SK-N-SH (cell line): ENCODE measurements around the gene CAPN9. TPM values are rescaled to one million over a fixed set of nuclear protein-coding genes. Genes with fewer than 3 reads are reported as not detected.

ENCODE experiments used
- CTCF ChIA-PET: fragments of 300-600, 350-600 bp; formaldehyde crosslinking; extraction: SDS; loops from one replicate; lab custom pipeline; 2021; lab: Yijun Ruan, JAX
- POLR2A ChIA-PET: fragments of 350-600 bp; sonication (Branson Sonifier 250); formaldehyde crosslinking; extraction: SDS; loops from one replicate; lab custom pipeline; 2020; ENCODE audit warnings: antibody characterized with exemption, inconsistent platforms; lab: Yijun Ruan, JAX
- DNase-seq: peaks from one replicate; pipeline ENCODE4 v3.0.0; 2012
- H2AFZ ChIP-seq: fragments of 200-600 bp; sonication (generic); 2 replicates; pipeline ENCODE4 v1.8.1; 2016; ENCODE audit warnings: antibody characterized with exemption, mild to moderate bottlenecking, low read depth
- H3F3A ChIP-seq: fragments of 200-600 bp; sonication (generic); replicated peaks from 2 replicates; pipeline ENCODE3; 2016; ENCODE audit warnings: antibody characterized with exemption, mild to moderate bottlenecking; ENCODE audit not compliant: insufficient read depth
- H3K27ac ChIP-seq, 2 experiments: fragments of 200-500 bp in 1 of 2; fragments of 200-600 bp in 1 of 2; sonication (Bioruptor generic) in 1 of 2; sonication (generic), shearing (Covaris generic) in 1 of 2; 2 replicates each; pipeline versions ENCODE4 v1.5.1 to v1.6.1; 2014 to 2016; ENCODE audit warnings: low read depth in 2 of 2, inconsistent platforms in 1 of 2, low read length in 1 of 2, mild to moderate bottlenecking in 1 of 2, mixed read lengths in 1 of 2
- H3K27me3 ChIP-seq: fragments of 200-600 bp; sonication (generic), shearing (Covaris generic); 2 replicates; pipeline ENCODE4 v1.6.1; 2016; ENCODE audit warnings: mixed run types; ENCODE audit not compliant: insufficient read depth
- H3K36me3 ChIP-seq, 2 experiments: fragments of 200-500 bp in 1 of 2; fragments of 200-600 bp in 1 of 2; sonication (Bioruptor generic) in 1 of 2; sonication (generic) in 1 of 2; replicated peaks in 1 of 2; 2 replicates each; pipeline versions ENCODE3 to v1.5.1; 2014 to 2016; ENCODE audit warnings: low read length in 1 of 2, mild to moderate bottlenecking in 1 of 2; ENCODE audit not compliant: insufficient read depth in 2 of 2, control insufficient read depth in 1 of 2
- H3K4me1 ChIP-seq, 2 experiments: fragments of 200-500 bp in 1 of 2; fragments of 200-600 bp in 1 of 2; sonication (Bioruptor generic) in 1 of 2; sonication (generic), shearing (Covaris generic) in 1 of 2; 2 replicates each; pipeline versions ENCODE4 v1.5.1 to v1.6.1; 2014 to 2016; ENCODE audit warnings: low read depth in 1 of 2, low read length in 1 of 2, mixed run types in 1 of 2; ENCODE audit not compliant: insufficient read depth in 2 of 2, control insufficient read depth in 1 of 2
- H3K4me2 ChIP-seq: fragments of 200-600 bp; sonication (generic), shearing (Covaris generic); 2 replicates; pipeline ENCODE4 v1.6.1; 2017; ENCODE audit warnings: mixed run types
- H3K4me3 ChIP-seq, 2 experiments: fragments of 200-500 bp in 1 of 2; fragments of 200-600 bp in 1 of 2; sonication (Bioruptor generic) in 1 of 2; sonication (generic), shearing (Covaris generic) in 1 of 2; 2 replicates each; pipeline versions ENCODE4 v1.5.1 to v1.8.1; 2014 to 2016; ENCODE audit warnings: low read depth in 2 of 2, inconsistent platforms in 1 of 2, low read length in 1 of 2, mild to moderate bottlenecking in 1 of 2, mixed read lengths in 1 of 2, moderate library complexity in 1 of 2
- H3K79me2 ChIP-seq: fragments of 200-600 bp; sonication (generic); 2 replicates; pipeline ENCODE4 v1.8.1; 2017; ENCODE audit warnings: mild to moderate bottlenecking; ENCODE audit not compliant: insufficient read depth
- H3K9ac ChIP-seq: fragments of 200-600 bp; sonication (generic); 2 replicates; pipeline ENCODE4 v1.6.1; 2017; ENCODE audit warnings: mixed run types
- H3K9me2 ChIP-seq: fragments of 200-600 bp; sonication (generic); 2 replicates; pipeline ENCODE4 v1.6.1; 2017; ENCODE audit warnings: mixed run types
- H3K9me3 ChIP-seq: fragments of 200-600 bp; sonication (generic); 2 replicates; pipeline ENCODE4 v1.6.1; 2017; ENCODE audit warnings: mixed run types, mild to moderate bottlenecking, moderate library complexity
- H4K20me1 ChIP-seq: fragments of 200-600 bp; sonication (generic); 2 replicates; pipeline ENCODE4 v1.6.1; 2017; ENCODE audit warnings: mild to moderate bottlenecking, mixed run types; ENCODE audit not compliant: insufficient read depth
- ELF1 ChIP-seq: IDR thresholded peaks from 2 replicates; pipeline ENCODE4 v1.4.0; 2012
- EP300 ChIP-seq, 2 experiments: IDR thresholded peaks; 2 replicates each; pipeline versions ENCODE4 v1.4.0 to v1.6.1; 2012; ENCODE audit warnings: borderline replicate concordance in 1 of 2, low read depth in 1 of 2, low read length in 1 of 2
- FOXJ3 ChIP-seq: sonication (generic); formaldehyde crosslinking; IDR thresholded peaks from 2 replicates; pipeline ENCODE4 v1.5.1; 2020; ENCODE audit warnings: mild to moderate bottlenecking, missing genetic modification reagents
- JUND ChIP-seq: IDR thresholded peaks from 2 replicates; pipeline ENCODE4 v1.4.0; 2012
- NRF1 ChIP-seq: IDR thresholded peaks from 2 replicates; pipeline ENCODE4 v1.6.1; 2012; ENCODE audit warnings: low read depth, mild to moderate bottlenecking, low read length
- POLR2AphosphoS5 ChIP-seq: IDR thresholded peaks from 2 replicates; pipeline ENCODE4 v1.6.1; 2012; ENCODE audit warnings: low read depth, low read length
- RAD21 ChIP-seq: IDR thresholded peaks from 2 replicates; pipeline ENCODE4 v1.6.1; 2012; ENCODE audit warnings: mild to moderate bottlenecking, low read length
- RCOR1 ChIP-seq: fragments of 150-350 bp; IDR thresholded peaks from 2 replicates; pipeline ENCODE4 v1.6.1; 2017; ENCODE audit warnings: antibody characterized with exemption, low read length
- RFX5 ChIP-seq: IDR thresholded peaks from 2 replicates; pipeline ENCODE4 v1.6.1; 2012; ENCODE audit warnings: mild to moderate bottlenecking, improper control_type of control experiment, low read length
- RXRA ChIP-seq: IDR thresholded peaks from 2 replicates; pipeline ENCODE4 v1.4.0; 2012; ENCODE audit warnings: low read depth, mild to moderate bottlenecking, borderline replicate concordance
- SIN3A ChIP-seq: IDR thresholded peaks from 2 replicates; pipeline ENCODE4 v1.6.1; 2012; ENCODE audit warnings: low read depth, mild to moderate bottlenecking, low read length, moderate library complexity, borderline replicate concordance
- TCF12 ChIP-seq: IDR thresholded peaks from 2 replicates; pipeline ENCODE4 v1.4.0; 2012
- WGBS: methylation state at CpG from one replicate; pipeline ENCODE4 v1.1.6; 2017; ENCODE audit warnings: low lambda C conversion rate; 5-methylcytosine and 5-hydroxymethylcytosine counted together
- polyA plus RNA-seq, 3 experiments: library from polyadenylated mRNA; depleted of rRNA; stranded (reverse); fragments of >200 nt; gene quantifications; 2 replicates each; pipeline ENCODE4 v1.2.3, GENCODE V29; 2012
- TF ChIP-seq, protein P1 (sequence below): IDR thresholded peaks from 2 replicates; pipeline ENCODE4 v1.6.1; 2012; ENCODE audit warnings: mild to moderate bottlenecking, low read depth, low read length, moderate library complexity
- TF ChIP-seq, protein P2 (sequence below): fragments of 150-350 bp; IDR thresholded peaks from 2 replicates; pipeline ENCODE4 v1.6.1; 2017; ENCODE audit warnings: antibody characterized with exemption, low read length, low read depth, borderline replicate concordance

Gene CAPN9
- polyA plus RNA-seq, 1 of the 3 experiments (the other 2 are of a cell fraction), result not detected

DNA sequence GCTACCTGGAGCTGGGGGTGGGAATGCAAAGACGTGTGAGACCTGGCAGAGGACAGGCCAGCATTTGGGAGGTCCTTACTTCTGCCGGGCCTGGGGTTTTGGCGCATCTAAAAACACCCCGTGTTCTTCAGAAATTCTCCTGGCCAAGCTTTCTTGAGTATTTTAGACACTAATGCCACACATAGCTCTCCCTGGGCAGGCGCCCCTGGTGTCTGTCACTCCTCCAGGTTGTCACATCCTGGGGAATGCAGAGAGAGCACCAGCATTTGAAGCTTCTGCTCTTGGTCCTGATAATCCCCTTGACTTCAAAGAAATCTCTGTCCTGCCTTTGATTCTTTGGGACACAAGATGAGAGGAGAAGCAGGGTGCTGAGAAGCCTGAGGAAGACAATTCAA, 6.0 kb downstream of the CAPN9 start (continued):
- no peak for TF ChIP-seq RFX5
- TF ChIP-seq NRF1, result no peak

DNA sequence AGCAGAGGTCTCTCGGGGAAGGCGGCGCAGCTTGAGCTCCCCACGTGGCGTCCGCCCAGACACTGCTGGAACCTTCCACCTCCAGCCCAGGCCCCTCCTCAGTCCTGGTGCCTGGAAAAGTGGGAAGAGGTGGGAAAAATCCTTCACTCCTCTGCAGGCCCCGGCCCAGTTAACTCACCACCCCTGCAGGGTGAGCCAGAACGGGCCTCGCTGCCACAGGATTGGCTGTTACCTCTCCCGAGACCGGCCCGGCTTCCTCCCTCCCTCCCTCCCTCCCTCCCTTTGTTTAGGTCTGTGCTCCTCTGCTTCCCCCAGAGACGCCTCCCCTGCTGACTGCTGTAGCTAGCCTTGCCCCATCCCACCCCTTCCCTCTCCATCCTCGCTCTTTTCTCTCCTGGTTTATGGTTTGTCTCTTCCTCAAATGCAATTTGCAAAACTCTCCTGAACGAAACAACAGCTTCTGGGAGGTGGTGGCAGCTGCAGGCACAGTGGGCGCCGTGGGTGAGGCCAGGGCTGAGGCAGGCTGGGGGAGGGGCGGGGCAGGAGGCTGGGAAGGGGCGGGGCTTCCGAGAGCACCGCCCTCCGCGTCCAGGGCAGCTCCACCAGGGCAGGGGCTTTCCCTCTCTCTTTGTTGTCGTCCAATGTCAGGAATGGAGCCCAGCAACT, 6.5 kb downstream of the CAPN9 start:
- peaks cover 0 to 20% of the 10 kb centered on the region in 2 experiments; a peak in 1 of 4 replicates for H3K4me1 ChIP-seq
- peak; percentile 62 for DNase-seq
- H3K79me2 ChIP-seq, result no peaks in the 10 kb centered on the region
- POLR2A ChIA-PET, result no interaction called here
- H3K9me3 ChIP-seq, result no peaks in the 10 kb centered on the region
- H4K20me1 ChIP-seq, result no peaks in the 10 kb centered on the region
- no peaks in the 10 kb centered on the region; the same call in 1 of the 2 replicates for H3K27me3 ChIP-seq
- TF ChIP-seq RAD21, result no peak
- TF ChIP-seq, protein P1, sequence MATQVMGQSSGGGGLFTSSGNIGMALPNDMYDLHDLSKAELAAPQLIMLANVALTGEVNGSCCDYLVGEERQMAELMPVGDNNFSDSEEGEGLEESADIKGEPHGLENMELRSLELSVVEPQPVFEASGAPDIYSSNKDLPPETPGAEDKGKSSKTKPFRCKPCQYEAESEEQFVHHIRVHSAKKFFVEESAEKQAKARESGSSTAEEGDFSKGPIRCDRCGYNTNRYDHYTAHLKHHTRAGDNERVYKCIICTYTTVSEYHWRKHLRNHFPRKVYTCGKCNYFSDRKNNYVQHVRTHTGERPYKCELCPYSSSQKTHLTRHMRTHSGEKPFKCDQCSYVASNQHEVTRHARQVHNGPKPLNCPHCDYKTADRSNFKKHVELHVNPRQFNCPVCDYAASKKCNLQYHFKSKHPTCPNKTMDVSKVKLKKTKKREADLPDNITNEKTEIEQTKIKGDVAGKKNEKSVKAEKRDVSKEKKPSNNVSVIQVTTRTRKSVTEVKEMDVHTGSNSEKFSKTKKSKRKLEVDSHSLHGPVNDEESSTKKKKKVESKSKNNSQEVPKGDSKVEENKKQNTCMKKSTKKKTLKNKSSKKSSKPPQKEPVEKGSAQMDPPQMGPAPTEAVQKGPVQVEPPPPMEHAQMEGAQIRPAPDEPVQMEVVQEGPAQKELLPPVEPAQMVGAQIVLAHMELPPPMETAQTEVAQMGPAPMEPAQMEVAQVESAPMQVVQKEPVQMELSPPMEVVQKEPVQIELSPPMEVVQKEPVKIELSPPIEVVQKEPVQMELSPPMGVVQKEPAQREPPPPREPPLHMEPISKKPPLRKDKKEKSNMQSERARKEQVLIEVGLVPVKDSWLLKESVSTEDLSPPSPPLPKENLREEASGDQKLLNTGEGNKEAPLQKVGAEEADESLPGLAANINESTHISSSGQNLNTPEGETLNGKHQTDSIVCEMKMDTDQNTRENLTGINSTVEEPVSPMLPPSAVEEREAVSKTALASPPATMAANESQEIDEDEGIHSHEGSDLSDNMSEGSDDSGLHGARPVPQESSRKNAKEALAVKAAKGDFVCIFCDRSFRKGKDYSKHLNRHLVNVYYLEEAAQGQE, result no peak
- no peak for TF ChIP-seq EP300 (IDR thresholded peaks at IDR 0.05; ENCODE audit: borderline replicate concordance in 1 of 2, low read depth in 1 of 2, low read length in 1 of 2)
- TF ChIP-seq, protein P2, sequence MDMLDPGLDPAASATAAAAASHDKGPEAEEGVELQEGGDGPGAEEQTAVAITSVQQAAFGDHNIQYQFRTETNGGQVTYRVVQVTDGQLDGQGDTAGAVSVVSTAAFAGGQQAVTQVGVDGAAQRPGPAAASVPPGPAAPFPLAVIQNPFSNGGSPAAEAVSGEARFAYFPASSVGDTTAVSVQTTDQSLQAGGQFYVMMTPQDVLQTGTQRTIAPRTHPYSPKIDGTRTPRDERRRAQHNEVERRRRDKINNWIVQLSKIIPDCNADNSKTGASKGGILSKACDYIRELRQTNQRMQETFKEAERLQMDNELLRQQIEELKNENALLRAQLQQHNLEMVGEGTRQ, result no peak
- no peak for TF ChIP-seq JUND
- no peak for TF ChIP-seq POLR2AphosphoS5
- TF ChIP-seq NRF1, result no peak
- no peak for TF ChIP-seq TCF12
- no peak for TF ChIP-seq RFX5
- no peak for TF ChIP-seq FOXJ3 (CRISPR knock-in tag)
- no peak for TF ChIP-seq SIN3A
- no peak for TF ChIP-seq RCOR1
- no peak for TF ChIP-seq RXRA
- TF ChIP-seq ELF1, result no peak
- TF ChIP-seq, all 33 proteins: peak for 0
- CTCF ChIA-PET, result interaction anchor here (0.6 to 2.0 kb wide), 4 partner anchors 9 to 226 kb away, joined by 3 to 8 read pairs (median 5); no protein-coding TSS in a partner anchor
- Histone ChIP-seq H2AFZ (no peak overlapping the region), H3K9me2 (no peaks in the 10 kb centered on the region), H3K27ac (no peak overlapping the region), H3F3A (no peaks in the 10 kb centered on the region), H3K36me3 (no peaks in the 10 kb centered on the region), H3K9ac (no peak overlapping the region), H3K4me2 (no peak overlapping the region), H3K4me3 (no peak overlapping the region)
- WGBS, result 75% methylated on average over 23 of the region's 24 CpGs
